Esophagus squamous epithelium (tissue), 5 donors: Measurements from ENCODE around the gene MSANTD7. TPM values are rescaled to one million over a fixed set of nuclear protein-coding genes. Genes with fewer than 3 reads are reported as not detected.

Source experiments
- DNase-seq: peaks from one replicate; lab custom pipeline; 2025; lab: John Stamatoyannopoulos, UW
- H3K27ac ChIP-seq, 4 donors: fragments of 200-600 bp; sonication (generic); one replicate each; pipeline ENCODE4 v1.5.1; 2016 to 2019; ENCODE audit warnings: mild to moderate bottlenecking in 1 of 4
- H3K27me3 ChIP-seq, 4 donors: fragments of 200-600 bp; sonication (generic); 1 replicate in 3 of 4; 2 replicates in 1 of 4; pipeline versions ENCODE4 v1.5.1 to v1.6.0; 2017 to 2021; ENCODE audit warnings: antibody characterized with exemption in 1 of 4
- H3K36me3 ChIP-seq, 3 donors: fragments of 200-600 bp; sonication (generic); one replicate each; pipeline ENCODE4 v1.5.1; 2016 to 2019
- H3K4me1 ChIP-seq, 3 donors: fragments of 200-600 bp; sonication (generic); one replicate each; pipeline ENCODE4 v1.5.1; 2017 to 2019
- H3K4me3 ChIP-seq, 4 donors: fragments of 200-600 bp; sonication (generic); 1 replicate in 3 of 4; 2 replicates in 1 of 4; pipeline ENCODE4 v1.5.1; 2016 to 2019; ENCODE audit warnings: mild to moderate bottlenecking in 2 of 4, moderate library complexity in 1 of 4
- H3K9me3 ChIP-seq, 3 donors: fragments of 200-600 bp; sonication (generic); one replicate each; pipeline ENCODE4 v1.5.1; 2016 to 2019
- CTCF ChIP-seq, 6 experiments: fragments of 450-650 bp in 4 of 6; fragments of 200-600 bp in 2 of 6; sonication (generic) in 2 of 6; IDR thresholded peaks; one replicate each; pipeline ENCODE4 v1.5.1; 2016 to 2019; ENCODE audit warnings: antibody characterized with exemption in 6 of 6, mild to moderate bottlenecking in 4 of 6, moderate library complexity in 4 of 6
- POLR2A ChIP-seq, 4 donors: fragments of 450-650 bp; IDR thresholded peaks; one replicate each; pipeline ENCODE4 v1.6.1; 2017; ENCODE audit warnings: antibody characterized with exemption in 4 of 4, mild to moderate bottlenecking in 4 of 4, moderate library complexity in 3 of 4
- WGBS, 2 donors: methylation state at CpG; one replicate each; pipeline ENCODE4 v1.1.5; 2018; 5-methylcytosine and 5-hydroxymethylcytosine counted together
- intact Hi-C: fragments of 100-400 bp; cut with DNase I; formaldehyde crosslinking; loops from one replicate; pipeline ENCODE4 v1.15.0; 2022
- total RNA-seq, 4 donors: library from RNA; depleted of rRNA; stranded (reverse); fragments of >200 nt; gene quantifications; one replicate each; pipeline ENCODE4 v1.1.0, GENCODE V29; 2016
- donor health status: DM: yes; HTN: yes; CAD: no.

MSANTD7 gene
- total RNA-seq, 4 donors from 2014 or later, result 7.3 to 9.2 (median 8.2) TPM

- intact Hi-C loops, result no loop called here
- no peaks in the 10 kb centered on the region for H3K9me3 ChIP-seq
- no peaks in the 10 kb centered on the region for H3K4me1 ChIP-seq
- 74 to 78% methylated on average over 10 of the region's 10 CpGs for WGBS, 2 donors
- H3K27ac ChIP-seq, result no peak overlapping the region
- DNase-seq, result no peak
- TF ChIP-seq POLR2A (IDR thresholded peaks at IDR 0.05) (no peak), CTCF (IDR thresholded peaks at IDR 0.05) (no peak)
- H3K36me3 ChIP-seq, result no peaks in the 10 kb centered on the region
- no peak overlapping the region for H3K4me3 ChIP-seq
- no peaks in the 10 kb centered on the region for H3K27me3 ChIP-seq
Observed at GRCh38 chr10:14820010-14820774, 17.9 kb upstream of the MSANTD7 start.

- intact Hi-C loops, result no loop called here
- no peak overlapping the region for H3K4me3 ChIP-seq
- TF ChIP-seq CTCF (IDR thresholded peaks at IDR 0.05) (no peak), POLR2A (IDR thresholded peaks at IDR 0.05) (no peak)
- no peaks in the 10 kb centered on the region for H3K27me3 ChIP-seq
- H3K36me3 ChIP-seq, result no peaks in the 10 kb centered on the region
- WGBS, 2 donors, result 85 to 87% methylated on average over 5 of the region's 5 CpGs
- no peak for DNase-seq
- no peak overlapping the region for H3K27ac ChIP-seq
- no peaks in the 10 kb centered on the region for H3K4me1 ChIP-seq
- no peaks in the 10 kb centered on the region for H3K9me3 ChIP-seq
Observed at GRCh38 chr10:14820775-14821154, 17.3 kb upstream of the MSANTD7 start.

GRCh38 chr10:14821635-14822375, 16.3 kb upstream of the MSANTD7 start:
- Histone ChIP-seq H3K36me3 (no peaks in the 10 kb centered on the region), H3K4me1 (no peaks in the 10 kb centered on the region), H3K27me3 (no peaks in the 10 kb centered on the region), H3K27ac (no peak overlapping the region), H3K9me3 (no peaks in the 10 kb centered on the region), H3K4me3 (no peak overlapping the region)
- intact Hi-C loops, result no loop called here
- 76 to 93% methylated on average over 6 of the region's 6 CpGs for WGBS, 2 donors
- TF ChIP-seq CTCF (IDR thresholded peaks at IDR 0.05) (no peak), POLR2A (IDR thresholded peaks at IDR 0.05) (no peak)
- DNase-seq, result no peak

GRCh38 chr10:14822879-14823755, 15.0 kb upstream of the MSANTD7 start:
- WGBS, 2 donors, result 33 to 35% methylated on average over 3 of the region's 3 CpGs
- TF ChIP-seq POLR2A (IDR thresholded peaks at IDR 0.05), result no peak
- TF ChIP-seq CTCF (IDR thresholded peaks at IDR 0.05), result peak in 5 of 6 experiments; percentile 26 to 66 (median 55)
- DNase-seq, result no peak
- Histone ChIP-seq H3K9me3 (no peaks in the 10 kb centered on the region), H3K4me3 (no peak overlapping the region), H3K27me3 (no peaks in the 10 kb centered on the region), H3K36me3 (no peaks in the 10 kb centered on the region), H3K4me1 (no peaks in the 10 kb centered on the region), H3K27ac (no peak overlapping the region)
- intact Hi-C loops, result no loop called here
